ENCODE results near the gene ROPN1L. TPM values are rescaled to one million over a fixed set of nuclear protein-coding genes. Genes with fewer than 3 reads are reported as not detected.
"Not testable (repeated sequence)": the region's sequence is repeated elsewhere in the genome, so short reads cannot be mapped to it uniquely, and the experiment has no call there.

Gene ROPN1L
- total and polyA plus RNA-seq, 2 of the 8 experiments (the other 6 are each of a cell fraction or from before 2014, with no cell fraction given), result 0.24 to 0.73 TPM

- not testable (repeated sequence) for FAIRE-seq; H4K20me1 ChIP-seq (replicated peaks in 1 of 2; ENCODE audit: control insufficient read depth in 1 of 2, insufficient read depth in 2 of 2, low read length in 2 of 2); H4K91ac ChIP-seq (replicated peaks; ENCODE audit: insufficient read length, low read length); H3K4me2 ChIP-seq (ENCODE audit: insufficient read depth in 1 of 2, low read depth in 2 of 2, low read length in 2 of 2); H3K27me3 ChIP-seq (replicated peaks in 1 of 4; ENCODE audit: control insufficient read depth in 3 of 4, extremely low read depth in 1 of 4, insufficient read depth in 3 of 4, low read length in 3 of 4); H2BK15ac ChIP-seq (ENCODE audit: low read length); H3K9ac ChIP-seq (replicated peaks in 1 of 4; ENCODE audit: extremely low read depth in 1 of 4, low read depth in 3 of 4, low read length in 3 of 4); H3K79me2 ChIP-seq (ENCODE audit: control insufficient read depth in 1 of 2, insufficient read depth in 2 of 2, low read length in 2 of 2); H2BK12ac ChIP-seq (ENCODE audit: low read depth, low read length); H2AFZ ChIP-seq (ENCODE audit: low read length); H3K56ac ChIP-seq (replicated peaks; ENCODE audit: insufficient read length, low read depth, low read length); DNase-seq (ENCODE audit: low read depth in 1 of 2, low spot score in 2 of 2); H3K4me3 ChIP-seq (ENCODE audit: extremely low read depth in 1 of 4, insufficient read depth in 2 of 4, low read depth in 3 of 4, low read length in 4 of 4); H2AK5ac ChIP-seq (ENCODE audit: low read depth, low read length); H2BK20ac ChIP-seq (ENCODE audit: low read length); H3K9me3 ChIP-seq (ENCODE audit: insufficient read depth in 2 of 2, low read depth in 1 of 2, low read length in 1 of 2); H3K23ac ChIP-seq (ENCODE audit: insufficient read length); H3K18ac ChIP-seq (ENCODE audit: extremely low read depth, low read length); H2BK120ac ChIP-seq (replicated peaks; ENCODE audit: low read depth, low read length); H4K8ac ChIP-seq (ENCODE audit: extremely low read depth, insufficient read depth, low read length); H3K27ac ChIP-seq (ENCODE audit: low read depth, low read length); H3K23me2 ChIP-seq (ENCODE audit: low read depth, low read length); H3K4me1 ChIP-seq (replicated peaks in 1 of 4; ENCODE audit: control insufficient read depth in 3 of 4, insufficient read depth in 4 of 4, low read length in 3 of 4); H2BK5ac ChIP-seq (ENCODE audit: low read depth, low read length); H3K36me3 ChIP-seq (ENCODE audit: control insufficient read depth in 2 of 4, insufficient read depth in 4 of 4, low read length in 3 of 4); H3K4ac ChIP-seq (replicated peaks; ENCODE audit: insufficient read length, low read depth, low read length); H4K5ac ChIP-seq (ENCODE audit: insufficient read length, low read depth, low read length); H3K14ac ChIP-seq (ENCODE audit: insufficient read length); H3K79me1 ChIP-seq (ENCODE audit: low read depth, low read length)
- ChIA-PET CTCF (ENCODE audit: partially characterized antibody) (interaction anchor here (0.7 to 2.0 kb wide), 5 partner anchors 14 to 113 kb away, joined by 3 to 12 read pairs (median 4); no protein-coding TSS in a partner anchor), POLR2A (ENCODE audit: partially characterized antibody) (interaction anchor here (0.7 to 2.3 kb wide), 2 partner anchors 37 to 47 kb away, joined by 3 to 5 read pairs; no protein-coding TSS in a partner anchor)
- 93% methylated on average over 8 of the region's 8 CpGs; no CpG with 5 or more reads in 1 of the 2 experiments for WGBS, 2 experiments (ENCODE audit: extremely low coverage in 1 of 2, insufficient coverage in 1 of 2, insufficient read length in 1 of 2, insufficient replicate concordance in 2 of 2, low coverage in 1 of 2, low lambda C conversion rate in 2 of 2, missing lambda C conversion rate in 1 of 2)
Observed at GRCh38 chr5:10514572-10514971, 72.9 kb downstream of the ROPN1L start.

Small RNA genes within 50 kb of the gene (microRNA-seq; reads per million reads assigned to microRNA genes)
- gene MIR6131 (ENCODE audit: borderline microRNAs expressed in 2 of 2, borderline number of aligned reads in 2 of 2, borderline replicate concordance in 1 of 2), result 0 reads per million in 2 experiments

Small RNA genes within 50 kb of the gene (small RNA-seq; reads per million reads assigned to genes)
- not detected for gene MIR6131 (ENCODE audit: insufficient read depth)

Other genes starting within 250 kb of the ROPN1L start
- 14.2 and 15.2 TPM in 2 replicates for gene ATPSCKMT, start 192.0 kb upstream of the ROPN1L start, total RNA-seq (2021; fragmentation: NEBNext Ultra II Directional; extraction: Animal tissue kit (Norgen Biotek cat#: 25700))
- gene ATPSCKMT, start 192.0 kb upstream of the ROPN1L start, polyA plus RNA-seq (2011; rRNA removed), result 6.2 and 7.5 TPM in 2 replicates
- gene CCT5, start 191.6 kb upstream of the ROPN1L start, total RNA-seq (2021; fragmentation: NEBNext Ultra II Directional; extraction: Animal tissue kit (Norgen Biotek cat#: 25700)), result 509 and 549 TPM in 2 replicates
- 289 and 425 TPM in 2 replicates for gene CCT5, start 191.6 kb upstream of the ROPN1L start, polyA plus RNA-seq (2011; rRNA removed)
- 27.9 and 30.9 TPM in 2 replicates for gene CMBL, start 134.0 kb upstream of the ROPN1L start, total RNA-seq (2021; fragmentation: NEBNext Ultra II Directional; extraction: Animal tissue kit (Norgen Biotek cat#: 25700))
- 32.1 and 53.7 TPM in 2 replicates for gene CMBL, start 134.0 kb upstream of the ROPN1L start, polyA plus RNA-seq (2011; rRNA removed)
- 109 and 118 TPM in 2 replicates for gene MARCHF6, start 88.2 kb upstream of the ROPN1L start, total RNA-seq (2021; fragmentation: NEBNext Ultra II Directional; extraction: Animal tissue kit (Norgen Biotek cat#: 25700))
- gene MARCHF6, start 88.2 kb upstream of the ROPN1L start, polyA plus RNA-seq (2011; rRNA removed), result 74.1 and 93.1 TPM in 2 replicates
- gene ANKRD33B, start 122.2 kb downstream of the ROPN1L start, total RNA-seq (2021; fragmentation: NEBNext Ultra II Directional; extraction: Animal tissue kit (Norgen Biotek cat#: 25700)), result 20.5 and 20.6 TPM in 2 replicates
- 6.9 and 7.1 TPM in 2 replicates for gene ANKRD33B, start 122.2 kb downstream of the ROPN1L start, polyA plus RNA-seq (2011; rRNA removed)

All from H1 (cell line).